GM19372 (cell line): ENCODE measurements around the gene HSP90AB1.

Experiments used
- ATAC-seq: cut with Tn5 transposase; IDR thresholded peaks from one replicate; pipeline ENCODE4 v1.9.1; 2021; ENCODE audit warnings: mild to moderate bottlenecking, low read depth, moderate library complexity; ENCODE audit not compliant: unreplicated experiment

The HSP90AB1 gene

DNA sequence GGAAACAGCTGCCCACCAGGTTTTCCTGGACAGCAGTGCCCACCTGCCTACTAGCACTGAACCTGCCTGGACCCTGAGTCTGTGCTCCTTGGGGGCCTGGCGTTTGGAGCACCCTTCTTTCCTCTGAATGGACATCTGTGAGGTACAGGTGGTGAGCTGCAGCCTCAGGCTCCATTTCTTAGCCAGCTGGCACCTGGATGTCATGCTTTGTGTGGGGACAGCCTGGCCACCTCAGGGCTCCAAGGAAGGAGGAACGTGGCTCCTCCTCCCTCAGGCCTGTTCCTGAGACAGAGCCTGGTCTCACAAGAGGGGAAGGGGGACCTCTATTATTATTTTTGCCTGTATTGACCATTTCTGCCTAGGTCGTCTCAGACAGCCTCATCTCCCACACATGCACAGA, 31.4 kb downstream of the HSP90AB1 start:
- ATAC-seq, result no peak

DNA sequence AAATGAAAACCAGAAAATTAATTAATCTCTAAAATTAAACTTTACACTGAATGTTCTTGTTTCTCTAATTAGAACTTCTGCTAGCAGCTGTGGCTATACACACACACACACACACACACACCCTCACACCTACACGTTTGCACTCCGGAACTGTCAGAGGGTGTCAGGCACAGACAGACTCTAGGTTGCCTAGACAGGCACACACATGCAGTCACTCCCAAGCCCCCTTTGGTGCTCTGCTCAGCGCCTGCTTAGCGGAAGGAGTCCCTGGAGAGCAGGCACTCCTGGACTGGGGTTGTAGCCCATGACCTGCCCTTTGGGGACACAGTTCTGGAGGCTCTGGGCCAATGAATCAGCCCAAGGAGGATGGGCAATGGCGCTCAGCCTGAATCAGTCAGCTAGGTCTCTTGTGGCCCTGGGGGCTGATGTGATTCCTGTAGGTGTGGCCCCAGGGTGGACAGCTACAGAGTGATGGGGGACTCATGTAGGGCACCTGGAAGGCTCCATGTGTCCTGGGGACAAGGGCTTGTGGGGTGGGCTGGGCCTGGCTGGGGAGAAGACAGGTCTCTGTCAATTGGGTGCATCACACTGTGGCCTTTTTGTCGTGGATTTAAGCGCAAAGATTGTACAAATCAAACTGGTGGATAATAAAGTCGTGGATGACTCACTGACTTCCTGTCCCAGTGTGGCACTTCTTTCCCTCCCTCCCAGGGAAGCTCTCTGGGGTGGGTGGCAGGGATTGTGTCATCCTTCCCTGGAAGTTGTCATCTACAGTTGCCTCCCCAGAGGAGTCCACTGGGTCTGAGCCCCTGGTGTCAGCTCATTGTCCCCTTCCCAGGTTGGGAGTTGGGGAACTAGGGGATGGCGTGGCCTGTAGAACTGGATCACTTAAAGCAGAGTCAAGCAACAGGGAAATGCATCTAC, 32.1 kb downstream of the HSP90AB1 start:
- no peak for ATAC-seq

DNA sequence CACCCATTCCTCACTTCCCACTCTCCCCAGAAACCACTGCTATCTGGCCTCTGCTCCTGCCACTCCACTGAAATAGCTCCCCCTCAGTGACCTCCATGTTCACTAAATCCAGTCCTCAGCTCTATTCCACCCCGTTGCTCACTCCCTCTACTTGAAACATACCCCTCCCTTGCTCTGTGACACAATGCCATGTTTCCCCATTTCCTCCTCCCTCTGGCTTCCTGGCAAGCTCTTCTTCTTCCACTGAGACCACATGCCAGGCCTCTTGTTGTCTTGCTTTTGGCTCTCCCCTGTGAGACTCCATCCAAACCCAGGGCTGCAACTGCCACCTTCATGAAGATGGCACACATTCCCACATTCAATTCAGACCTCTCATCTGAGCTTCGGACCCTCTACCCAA, 37.2 kb downstream of the HSP90AB1 start:
- no peak for ATAC-seq

DNA sequence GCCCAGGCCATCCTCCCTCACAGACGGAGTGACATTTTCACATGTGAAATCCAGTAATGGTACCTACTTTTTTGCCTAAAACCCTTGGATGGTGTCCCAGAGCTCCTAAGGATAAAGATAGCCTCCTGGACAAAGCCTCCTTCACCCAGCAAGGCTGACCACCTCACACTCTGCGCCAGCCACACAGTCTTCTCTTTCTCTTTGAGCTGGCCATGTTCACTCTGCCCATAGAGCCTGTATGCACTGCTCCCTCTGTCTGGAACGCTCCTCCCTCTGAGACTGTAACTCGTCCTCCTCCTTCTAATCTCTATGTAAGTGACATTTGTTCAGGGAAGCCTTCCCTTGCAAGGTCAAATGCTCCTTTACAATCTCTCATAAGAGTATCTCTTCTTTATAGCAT, 38.0 kb downstream of the HSP90AB1 start:
- ATAC-seq, result no peak

DNA sequence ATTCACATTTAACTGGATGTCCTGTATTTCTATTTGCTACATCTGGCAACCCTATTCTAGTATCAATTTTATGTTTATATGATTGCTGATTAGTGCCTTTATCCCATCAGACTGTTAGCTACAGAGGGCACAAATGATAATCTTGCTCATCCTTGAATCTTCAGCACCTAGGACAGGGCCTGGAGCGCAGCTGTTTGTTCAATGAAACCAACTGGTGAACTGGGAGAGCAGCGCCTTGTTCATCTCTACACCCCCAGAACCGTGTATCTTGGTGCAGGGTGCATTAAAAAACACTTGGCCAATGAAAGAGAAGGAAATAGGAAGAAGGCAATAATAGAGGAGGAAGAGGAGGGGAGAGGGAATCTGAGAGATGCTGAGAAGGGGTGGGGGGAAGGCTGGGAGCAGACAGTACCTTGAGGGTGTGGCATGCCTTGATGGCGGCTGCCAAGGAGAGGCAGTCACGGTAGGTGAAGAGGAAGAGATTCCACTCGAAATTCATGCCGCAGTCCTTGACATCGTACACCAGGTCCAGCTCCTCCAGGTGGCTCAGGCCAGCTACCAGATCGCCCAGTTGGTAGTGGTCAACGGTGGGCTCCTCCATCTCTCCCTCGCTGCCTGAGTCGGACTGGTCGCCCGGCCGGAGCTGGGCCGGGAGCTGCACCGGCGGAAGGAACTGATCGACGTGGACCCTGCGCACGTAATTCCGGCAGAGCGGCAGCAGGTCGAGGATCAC, 38.8 kb downstream of the HSP90AB1 start:
- no peak for ATAC-seq

DNA sequence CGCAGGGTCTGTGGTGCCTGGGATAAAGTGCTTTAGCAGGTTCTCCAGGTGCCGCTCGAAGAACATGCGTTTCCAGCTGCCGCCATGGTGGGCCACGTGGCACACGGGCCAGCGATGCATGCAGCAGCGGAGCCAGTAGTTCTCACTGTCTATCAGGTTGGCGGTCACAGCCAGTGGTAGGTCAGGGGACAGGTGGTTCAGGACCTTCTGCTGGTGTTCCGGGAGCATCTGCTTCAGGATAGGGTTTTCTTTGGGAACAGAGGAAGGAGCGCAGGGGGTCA, 39.3 kb downstream of the HSP90AB1 start:
- no peak for ATAC-seq

DNA sequence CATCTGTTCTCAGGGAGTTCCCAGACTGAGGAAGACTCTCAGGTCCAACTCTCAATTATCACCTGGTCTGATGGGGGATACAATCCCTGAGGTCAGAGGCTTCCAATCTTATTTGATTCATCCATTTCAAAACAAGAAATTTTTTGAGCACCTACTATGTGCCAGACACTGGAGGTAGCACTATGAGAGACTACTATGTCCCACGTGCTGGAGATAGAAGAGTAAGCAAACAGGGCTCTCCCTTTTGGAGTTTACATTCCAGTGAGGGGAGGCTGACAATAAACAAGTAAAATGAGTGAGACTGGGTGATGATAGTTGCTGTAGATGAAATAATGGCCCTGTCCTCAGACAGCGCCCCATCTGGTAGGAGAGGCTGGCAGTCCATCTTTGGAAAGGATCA, 39.8 kb downstream of the HSP90AB1 start:
- no peak for ATAC-seq

DNA sequence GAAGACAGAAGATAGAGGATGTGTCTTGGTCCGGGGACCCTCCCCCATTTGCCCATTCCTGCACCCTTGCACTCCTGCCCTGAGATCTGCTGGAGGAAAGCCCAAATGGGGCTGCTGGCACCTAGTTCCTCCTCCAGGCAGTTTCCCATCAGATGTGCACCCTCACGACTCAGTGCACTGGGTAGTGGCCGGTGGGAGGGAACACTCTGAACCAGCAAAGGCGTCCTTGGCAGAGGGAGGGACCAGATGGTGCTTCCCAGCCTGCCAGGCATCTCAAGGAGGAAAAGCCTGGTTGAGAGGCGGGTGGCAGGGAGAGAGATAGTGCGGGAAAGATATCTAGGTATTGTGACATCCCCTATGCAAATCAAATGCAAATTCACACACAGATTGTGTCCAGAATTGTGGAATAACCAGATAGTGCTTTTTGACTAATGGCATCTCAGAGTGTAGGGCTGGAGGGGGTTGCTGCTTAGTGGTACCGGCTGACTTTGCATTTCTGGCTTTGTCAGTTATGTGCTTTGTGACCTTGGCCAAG, 42.9 kb downstream of the HSP90AB1 start:
- ATAC-seq, result no peak

DNA sequence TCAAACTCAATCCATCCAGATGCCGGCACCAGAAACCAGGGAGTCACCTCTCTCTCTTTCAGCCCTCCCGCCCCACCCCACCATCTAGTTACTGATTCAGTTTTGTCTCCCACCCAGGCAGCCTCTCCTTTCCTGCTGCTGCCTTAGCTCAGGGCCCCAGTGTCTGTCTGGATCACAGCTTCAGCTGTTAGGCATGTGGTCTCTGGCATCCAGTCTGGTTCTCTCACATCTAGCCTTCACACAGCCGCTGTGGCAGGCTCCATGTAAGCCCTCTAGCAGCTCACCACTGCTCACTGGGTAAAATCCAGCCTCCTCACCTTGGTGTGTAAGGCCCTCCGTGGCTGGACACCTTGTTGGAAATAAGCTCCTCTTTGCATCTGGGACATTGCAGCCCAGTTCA, 44.9 kb downstream of the HSP90AB1 start:
- ATAC-seq, result no peak

DNA sequence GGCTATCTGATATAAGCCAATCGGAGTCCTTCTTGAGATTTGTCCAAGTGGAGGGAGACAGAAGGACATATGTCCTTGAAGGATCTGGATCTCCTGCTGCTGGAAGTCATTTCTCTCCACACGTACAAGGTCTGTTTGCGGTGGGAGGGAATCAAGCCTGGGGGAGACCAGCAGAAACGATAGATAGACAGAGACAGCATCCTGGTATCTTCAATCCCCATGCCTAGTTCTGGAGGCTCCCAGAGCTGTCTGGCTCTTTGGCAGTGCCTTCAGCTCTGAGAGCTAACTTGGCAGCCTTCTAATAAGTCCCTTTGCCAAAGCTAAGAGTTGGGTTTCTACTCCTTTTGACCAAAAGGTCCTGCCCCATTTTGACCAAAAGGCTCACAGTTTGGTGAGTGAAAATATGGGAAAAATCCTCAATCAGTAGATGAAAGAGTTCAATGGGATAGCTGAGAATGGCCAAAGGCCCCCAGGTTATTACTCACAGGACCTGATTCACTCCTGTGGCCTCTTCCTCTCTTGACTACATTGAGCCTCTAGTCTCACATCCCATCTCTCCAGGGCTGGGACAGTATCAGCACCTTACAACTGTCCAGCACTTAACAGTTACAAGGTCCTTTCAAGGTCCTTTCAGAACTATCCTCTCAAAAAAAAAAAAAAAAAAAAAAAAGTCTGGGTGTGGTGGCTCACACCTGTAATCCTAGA, 45.9 kb downstream of the HSP90AB1 start:
- no peak for ATAC-seq

DNA sequence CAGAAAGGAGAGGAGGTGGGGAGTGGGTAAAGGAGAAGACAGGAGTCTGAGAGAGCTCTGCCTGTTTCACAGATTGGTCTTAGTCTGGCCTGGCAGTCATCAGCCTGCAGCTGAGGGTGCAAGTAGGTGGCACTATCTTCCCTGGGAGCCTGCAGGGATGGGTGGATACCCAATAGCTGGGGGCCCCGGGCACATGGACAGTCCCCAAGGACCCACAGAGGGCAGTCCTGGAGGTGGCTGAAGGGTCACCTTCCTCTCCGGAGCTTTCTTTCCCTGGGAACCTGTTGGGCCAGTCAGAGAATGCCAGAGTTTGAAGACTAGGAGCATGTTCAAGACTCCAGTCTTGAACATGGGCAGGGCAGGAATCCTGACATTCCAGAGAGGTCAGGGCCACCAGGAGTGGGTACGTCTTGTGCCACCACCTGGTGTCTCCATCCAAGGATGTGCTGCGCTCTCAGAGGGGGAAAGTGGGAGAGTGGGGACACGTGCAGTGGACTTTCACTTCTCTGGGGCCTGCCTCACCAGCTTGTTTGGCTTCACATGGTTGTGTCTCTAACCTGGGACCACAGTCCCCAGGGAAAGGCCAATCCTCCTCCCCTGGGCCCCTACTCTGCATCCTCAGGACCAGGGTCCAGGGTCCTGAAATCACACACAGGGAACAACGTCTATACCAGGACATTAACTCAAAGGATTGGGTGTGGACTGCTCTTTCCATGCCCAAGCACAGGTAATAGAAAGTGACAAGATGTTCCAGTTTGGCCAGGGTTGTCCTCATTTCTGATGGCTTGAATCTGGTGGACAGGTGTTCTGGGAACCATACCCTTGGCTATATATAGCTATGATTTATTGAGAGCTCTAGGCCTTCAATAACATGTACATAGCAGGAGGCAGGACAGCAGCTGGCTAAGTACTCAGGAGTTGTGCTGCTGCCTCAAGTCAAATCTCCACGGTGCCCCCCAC, 48.2 kb downstream of the HSP90AB1 start:
- no peak for ATAC-seq

DNA sequence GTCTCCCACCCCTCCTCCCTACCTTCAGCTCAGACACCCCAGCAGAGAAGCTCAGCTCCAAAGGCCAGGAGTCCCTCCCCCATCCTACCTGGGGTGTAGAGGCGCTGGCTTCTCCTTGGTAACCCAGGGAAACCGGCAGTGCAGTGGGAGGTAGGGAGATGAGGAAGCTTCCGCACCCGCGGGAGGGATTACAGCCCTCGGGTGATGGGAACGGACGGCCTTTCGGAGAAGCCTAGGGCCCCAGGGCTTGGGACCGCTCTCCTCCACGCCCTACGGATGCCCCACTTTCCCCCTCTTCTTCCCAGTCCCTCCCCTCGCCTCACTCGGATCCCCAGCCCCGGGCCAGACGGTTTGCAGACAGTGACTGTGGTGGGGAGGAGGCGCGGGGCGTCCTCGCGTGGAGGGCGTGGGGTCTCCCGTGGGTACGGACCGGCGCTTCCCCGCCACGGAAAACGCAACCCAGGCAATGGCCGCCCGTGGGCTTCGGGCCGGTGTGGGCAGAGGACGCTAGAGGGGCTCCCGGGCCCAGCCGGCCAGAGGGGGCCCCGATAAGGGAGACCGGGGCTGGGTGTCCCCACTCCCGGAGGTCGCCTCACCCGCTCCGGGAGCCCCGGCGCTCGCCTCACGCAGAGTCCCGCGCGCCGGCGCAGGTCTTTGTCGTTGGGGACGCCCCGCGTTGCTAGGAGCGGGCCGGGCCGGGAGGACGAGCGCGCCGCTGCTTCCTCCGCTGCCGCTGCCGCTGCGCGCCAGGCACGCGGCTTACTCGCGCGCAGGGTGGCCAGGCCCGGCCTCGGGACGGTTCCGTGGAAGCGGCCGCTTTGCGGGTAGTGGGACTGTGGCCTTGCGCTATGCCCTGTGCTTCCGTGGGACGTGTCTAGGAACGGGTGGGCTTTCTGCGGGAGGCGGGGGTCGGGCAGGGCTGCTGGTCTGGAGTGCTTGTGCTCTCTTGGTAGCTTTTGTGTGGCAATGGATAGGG, 50.5 kb downstream of the HSP90AB1 start:
- no peak for ATAC-seq

DNA sequence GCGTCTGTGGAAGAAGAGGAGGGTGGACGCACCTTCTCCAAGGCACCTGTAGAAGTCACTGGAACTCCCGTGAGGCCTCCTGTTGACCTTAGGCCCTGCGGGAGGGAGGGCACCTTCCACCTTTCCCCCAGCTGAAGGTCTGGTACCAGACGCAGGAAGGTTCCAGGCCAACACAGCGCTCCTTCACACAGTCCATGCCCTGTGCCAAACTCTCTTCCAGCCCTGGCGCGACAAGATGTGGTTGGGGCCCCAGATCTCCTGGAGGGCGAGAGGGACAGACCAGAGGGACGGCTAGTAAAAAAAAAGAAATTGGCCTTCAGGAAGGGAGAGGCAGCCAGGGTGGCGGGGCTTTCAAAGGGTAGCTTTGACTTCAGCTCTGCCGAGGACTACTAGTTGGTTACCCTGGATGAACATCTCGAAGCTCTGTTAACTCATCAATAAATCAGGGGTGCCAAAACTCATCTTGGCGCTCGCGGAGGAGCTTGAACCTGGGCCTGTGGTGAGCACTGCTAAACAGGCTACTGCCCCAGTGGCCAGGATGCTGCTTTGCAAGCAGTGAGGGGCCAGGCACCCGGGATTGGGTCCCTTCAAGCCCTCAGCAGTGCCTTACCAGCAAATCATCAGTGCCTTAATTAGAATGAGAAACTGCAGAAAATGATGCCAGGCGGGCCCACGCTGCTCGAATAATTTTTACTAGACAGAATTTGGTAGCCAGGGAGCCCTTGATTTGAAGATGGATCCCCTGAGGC, 51.3 kb downstream of the HSP90AB1 start:
- no peak for ATAC-seq

DNA sequence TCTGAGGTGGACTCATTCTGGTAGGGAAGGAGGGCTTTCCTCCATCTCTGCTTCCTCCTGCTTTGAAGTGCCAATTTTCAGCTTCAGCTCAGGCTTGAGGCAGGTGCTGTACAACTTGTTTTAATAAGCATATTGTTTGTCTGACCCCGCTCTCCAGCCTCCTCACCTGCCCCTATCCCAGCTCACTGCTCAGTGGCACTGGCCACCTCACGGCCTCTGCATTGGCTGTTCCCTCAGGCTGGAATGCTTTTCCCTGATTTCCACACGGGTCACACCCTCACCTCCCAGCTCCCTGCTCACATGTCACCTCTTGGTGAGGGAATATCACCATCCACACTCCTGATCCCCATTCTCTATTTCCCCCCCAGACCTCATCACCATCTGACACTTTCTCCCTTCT, 52.0 kb downstream of the HSP90AB1 start:
- no peak for ATAC-seq

DNA sequence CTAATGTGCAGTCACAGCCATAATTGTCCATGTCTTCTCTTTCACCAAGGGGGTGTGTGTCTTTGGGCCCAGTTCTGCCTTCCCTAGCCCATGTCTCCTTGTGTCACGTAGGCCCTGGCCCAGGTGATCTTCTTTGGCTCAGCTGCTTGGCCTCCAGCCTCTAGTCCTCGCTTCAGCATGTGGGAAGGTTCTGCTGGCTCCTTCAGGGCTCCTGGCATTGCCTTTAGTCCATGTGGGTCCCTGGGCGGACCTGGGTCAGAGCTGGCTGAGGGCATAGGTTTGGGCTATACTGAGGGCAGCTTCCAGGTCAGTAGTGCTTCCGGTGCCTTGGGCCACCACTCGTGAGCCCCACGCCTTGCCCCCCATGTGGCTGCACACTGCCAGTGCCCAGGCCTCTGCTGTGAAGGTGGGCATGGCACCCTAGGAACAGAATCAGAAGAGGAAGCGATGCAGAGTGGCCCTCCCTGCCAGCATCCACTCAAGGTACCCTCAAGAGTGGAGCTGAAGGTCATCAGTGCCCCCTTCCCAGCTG, 53.5 kb downstream of the HSP90AB1 start:
- ATAC-seq, result no peak

DNA sequence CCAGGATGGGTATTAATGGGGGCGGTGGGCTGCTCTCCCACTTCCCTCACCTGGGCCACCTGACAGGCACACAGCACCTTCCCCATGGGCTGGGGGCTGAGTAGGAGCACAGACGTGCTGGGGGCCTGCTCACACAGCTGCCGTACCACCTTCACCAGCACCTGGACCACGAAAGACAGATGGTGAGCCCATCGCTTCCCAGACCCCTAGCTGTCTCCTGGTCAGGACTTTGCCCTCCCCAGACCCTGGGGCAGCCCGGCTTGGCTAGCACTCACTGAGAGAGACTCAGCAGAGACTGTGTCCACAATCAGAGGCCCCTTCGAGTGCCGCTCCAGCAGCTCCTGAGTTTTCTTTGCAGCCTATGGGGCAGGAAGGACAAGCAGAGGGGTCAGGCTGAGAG, 54.2 kb downstream of the HSP90AB1 start:
- no peak for ATAC-seq

DNA sequence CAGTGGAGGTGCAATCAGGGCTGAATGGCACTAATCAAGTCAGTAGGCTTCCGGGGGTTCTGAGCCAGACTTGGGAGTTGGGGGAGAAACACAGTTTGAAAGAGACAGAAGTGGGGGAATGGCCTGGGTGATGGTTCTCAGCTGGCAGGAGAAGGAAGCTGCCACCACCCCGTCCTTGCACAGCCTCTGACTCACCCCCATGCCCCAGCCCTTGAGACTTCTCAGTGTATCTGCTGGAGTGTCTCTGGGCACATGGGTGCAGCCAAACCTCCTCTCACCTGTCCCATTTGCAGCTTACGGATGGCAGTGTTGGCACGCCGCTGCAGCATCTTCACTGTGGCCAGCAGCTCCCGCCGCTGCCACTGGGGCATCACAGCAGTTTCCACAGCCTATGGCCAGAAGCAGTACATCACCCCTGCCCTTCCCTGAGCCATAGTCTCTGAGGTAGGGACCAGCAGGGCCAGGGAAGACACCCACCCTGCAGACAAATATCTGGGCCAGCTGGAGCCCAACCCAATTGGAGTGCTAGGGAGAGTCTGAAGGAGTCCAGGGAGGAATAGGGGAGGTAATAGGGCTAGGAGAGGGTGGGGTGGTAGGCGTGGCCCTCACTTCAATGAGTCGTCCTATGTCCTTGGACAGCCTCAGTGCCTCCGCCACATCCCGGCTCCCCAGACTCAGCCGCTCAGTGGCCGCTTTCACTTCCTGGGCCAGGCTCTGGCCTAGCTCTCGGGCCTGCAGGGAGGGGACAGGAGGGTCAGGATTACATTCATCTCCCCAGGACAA, 55.1 kb downstream of the HSP90AB1 start:
- ATAC-seq, result no peak
